ENCODE data around the gene EIF4G1.

GRCh38 chr3:184311633-184312032, 2.8 kb upstream of the EIF4G1 start:
- TF ChIP-seq CTCF (IDR thresholded peaks at IDR 0.05 in 4 of 5, conservative IDR thresholded peaks at IDR 0.05 in 1 of 5) (no peak), POLR2A (IDR thresholded peaks at IDR 0.05) (no peak)

All from gastrocnemius medialis (tissue), 4 donors.